ENCODE results near the gene TRHDE. TPM values are rescaled to one million over a fixed set of nuclear protein-coding genes. Genes with fewer than 3 reads are reported as not detected.
A peak's percentile ranks its signal among the peaks of the same experiment; 100 is the strongest.

TRHDE gene
- total RNA-seq, 1 experiment from 2014 or later, result 24.5 TPM

- TF ChIP-seq CTCF (conservative IDR thresholded peaks at IDR 0.05; ENCODE audit: low read depth, low read length), result no peak
- peaks cover 42% of the 10 kb centered on the region for H3K4me1 ChIP-seq (ENCODE audit: insufficient read depth, low read length, poor library complexity, severe bottlenecking)
- intact Hi-C loops (cut with micrococcal nuclease; ENCODE audit: unreplicated experiment), result loop anchor here (5.0 kb wide), 1 partner anchor 165 kb away; no protein-coding TSS in a partner anchor
- H3K27ac ChIP-seq (ENCODE audit: low read depth, low read length, poor library complexity, severe bottlenecking), result no peak overlapping the region
- no peak overlapping the region for H3K4me3 ChIP-seq (ENCODE audit: low read depth, low read length, poor library complexity, severe bottlenecking)
- peak; percentile 95 for DNase-seq (ENCODE audit: low spot score)
- H3K9me3 ChIP-seq (ENCODE audit: low read depth, low read length, poor library complexity, severe bottlenecking), result no peaks in the 10 kb centered on the region
- BruUV-seq (replicated peaks), result no TSS peak
- H3K27me3 ChIP-seq (replicated peaks; ENCODE audit: insufficient read depth, low read depth, low read length, poor library complexity), result no peaks in the 10 kb centered on the region
- ChIA-PET POLR2A (ENCODE audit: low non-redundant PET) (no interaction called here), CTCF (no interaction called here)
- no peaks in the 10 kb centered on the region for H3K36me3 ChIP-seq (ENCODE audit: insufficient read depth, low read length, poor library complexity, severe bottlenecking)
Measured at GRCh38 chr12:72612171-72612570, 340.0 kb downstream of the TRHDE start.

GRCh38 chr12:72618764-72619163, 346.6 kb downstream of the TRHDE start:
- no peaks in the 10 kb centered on the region for H3K36me3 ChIP-seq (ENCODE audit: insufficient read depth, low read length, poor library complexity, severe bottlenecking)
- no peak overlapping the region for H3K27ac ChIP-seq (ENCODE audit: low read depth, low read length, poor library complexity, severe bottlenecking)
- H3K4me3 ChIP-seq (ENCODE audit: low read depth, low read length, poor library complexity, severe bottlenecking), result no peak overlapping the region
- intact Hi-C loops (cut with micrococcal nuclease; ENCODE audit: unreplicated experiment), result no loop called here
- TF ChIP-seq EZH2 (IDR thresholded peaks at IDR 0.05; ENCODE audit: borderline replicate concordance, low read depth, low read length, poor library complexity, severe bottlenecking) (no peak), CTCF (conservative IDR thresholded peaks at IDR 0.05; ENCODE audit: low read depth, low read length) (no peak)
- no peaks in the 10 kb centered on the region for H3K27me3 ChIP-seq (replicated peaks; ENCODE audit: insufficient read depth, low read depth, low read length, poor library complexity)
- no peaks in the 10 kb centered on the region for H3K9me3 ChIP-seq (ENCODE audit: low read depth, low read length, poor library complexity, severe bottlenecking)
- H3K4me1 ChIP-seq (ENCODE audit: insufficient read depth, low read length, poor library complexity, severe bottlenecking), result peaks cover 3% of the 10 kb centered on the region
- no TSS peak for BruUV-seq (replicated peaks)
- no peak for DNase-seq (ENCODE audit: low spot score)
- POLR2A ChIA-PET (ENCODE audit: low non-redundant PET), result no interaction called here
- CTCF ChIA-PET, result no interaction called here

GRCh38 chr12:72622556-72622955, 350.4 kb downstream of the TRHDE start:
- TF ChIP-seq CTCF (conservative IDR thresholded peaks at IDR 0.05; ENCODE audit: low read depth, low read length) (no peak), EZH2 (IDR thresholded peaks at IDR 0.05; ENCODE audit: borderline replicate concordance, low read depth, low read length, poor library complexity, severe bottlenecking) (no peak)
- Histone ChIP-seq H3K9me3 (ENCODE audit: low read depth, low read length, poor library complexity, severe bottlenecking) (no peaks in the 10 kb centered on the region), H3K4me1 (ENCODE audit: insufficient read depth, low read length, poor library complexity, severe bottlenecking) (no peaks in the 10 kb centered on the region), H3K27me3 (replicated peaks; ENCODE audit: insufficient read depth, low read depth, low read length, poor library complexity) (no peaks in the 10 kb centered on the region), H3K36me3 (ENCODE audit: insufficient read depth, low read length, poor library complexity, severe bottlenecking) (no peaks in the 10 kb centered on the region), H3K4me3 (ENCODE audit: low read depth, low read length, poor library complexity, severe bottlenecking) (no peak overlapping the region), H3K27ac (ENCODE audit: low read depth, low read length, poor library complexity, severe bottlenecking) (no peak overlapping the region)
- CTCF ChIA-PET, result no interaction called here
- no peak for DNase-seq (ENCODE audit: low spot score)
- BruUV-seq (replicated peaks), result no TSS peak
- intact Hi-C loops (cut with micrococcal nuclease; ENCODE audit: unreplicated experiment), result no loop called here
- POLR2A ChIA-PET (ENCODE audit: low non-redundant PET), result no interaction called here
